GM21381 (cell line): ENCODE results near the gene DOCK9.

Experiments used
- ATAC-seq: cut with Tn5 transposase; IDR thresholded peaks from one replicate; pipeline ENCODE4 v1.9.1; 2021; ENCODE audit warnings: mild to moderate bottlenecking, moderate library complexity; ENCODE audit not compliant: unreplicated experiment

The DOCK9 gene

GRCh38 chr13:98978280-98978679 lies 416 bp upstream of the DOCK9 start:
- no peak for ATAC-seq

GRCh38 chr13:98976941-98977340 lies 923 bp downstream of the DOCK9 start:
- no peak for ATAC-seq

- no peak for ATAC-seq
These were observed 1.5 kb downstream of the DOCK9 start for GRCh38 chr13:98976338-98976737.

- ATAC-seq = no peak
These were observed 2.0 kb downstream of the DOCK9 start for GRCh38 chr13:98975822-98976261.

- no peak for ATAC-seq
These were observed 3.8 kb downstream of the DOCK9 start for GRCh38 chr13:98974053-98974452.

GRCh38 chr13:98972627-98973026 lies 5.2 kb downstream of the DOCK9 start:
- ATAC-seq = no peak

- ATAC-seq = no peak
These were observed 5.8 kb downstream of the DOCK9 start for GRCh38 chr13:98972059-98972458.

GRCh38 chr13:98970330-98970729 lies 7.5 kb downstream of the DOCK9 start:
- no peak for ATAC-seq

- no peak for ATAC-seq
These were observed 10.4 kb downstream of the DOCK9 start for GRCh38 chr13:98967491-98967890.

GRCh38 chr13:98966019-98966418 lies 11.8 kb downstream of the DOCK9 start:
- no peak for ATAC-seq

GRCh38 chr13:98965325-98965724 lies 12.5 kb downstream of the DOCK9 start:
- ATAC-seq = no peak

GRCh38 chr13:98963917-98964316 lies 13.9 kb downstream of the DOCK9 start:
- no peak for ATAC-seq

GRCh38 chr13:98962901-98963590 lies 14.8 kb downstream of the DOCK9 start:
- ATAC-seq = no peak

GRCh38 chr13:98961503-98962105 lies 16.3 kb downstream of the DOCK9 start:
- ATAC-seq = no peak

- no peak for ATAC-seq
These were observed 17.0 kb downstream of the DOCK9 start for GRCh38 chr13:98960606-98961502.

GRCh38 chr13:98959786-98960605 lies 17.9 kb downstream of the DOCK9 start:
- ATAC-seq = no peak

- no peak for ATAC-seq
These were observed 18.6 kb downstream of the DOCK9 start for GRCh38 chr13:98959291-98959690.

- no peak for ATAC-seq
These were observed 19.4 kb downstream of the DOCK9 start for GRCh38 chr13:98958443-98958794.

- ATAC-seq = no peak
These were observed 20.0 kb downstream of the DOCK9 start for GRCh38 chr13:98957731-98958442.

GRCh38 chr13:98955336-98955735 lies 22.5 kb downstream of the DOCK9 start:
- no peak for ATAC-seq
